ENCODE results near the gene PLEKHG5. TPM values are rescaled to one million over a fixed set of nuclear protein-coding genes. Genes with fewer than 3 reads are reported as not detected.

PLEKHG5 gene
- total and polyA plus RNA-seq, 4 donors: 0.28 to 1.9 (median 1.1) TPM

DNA sequence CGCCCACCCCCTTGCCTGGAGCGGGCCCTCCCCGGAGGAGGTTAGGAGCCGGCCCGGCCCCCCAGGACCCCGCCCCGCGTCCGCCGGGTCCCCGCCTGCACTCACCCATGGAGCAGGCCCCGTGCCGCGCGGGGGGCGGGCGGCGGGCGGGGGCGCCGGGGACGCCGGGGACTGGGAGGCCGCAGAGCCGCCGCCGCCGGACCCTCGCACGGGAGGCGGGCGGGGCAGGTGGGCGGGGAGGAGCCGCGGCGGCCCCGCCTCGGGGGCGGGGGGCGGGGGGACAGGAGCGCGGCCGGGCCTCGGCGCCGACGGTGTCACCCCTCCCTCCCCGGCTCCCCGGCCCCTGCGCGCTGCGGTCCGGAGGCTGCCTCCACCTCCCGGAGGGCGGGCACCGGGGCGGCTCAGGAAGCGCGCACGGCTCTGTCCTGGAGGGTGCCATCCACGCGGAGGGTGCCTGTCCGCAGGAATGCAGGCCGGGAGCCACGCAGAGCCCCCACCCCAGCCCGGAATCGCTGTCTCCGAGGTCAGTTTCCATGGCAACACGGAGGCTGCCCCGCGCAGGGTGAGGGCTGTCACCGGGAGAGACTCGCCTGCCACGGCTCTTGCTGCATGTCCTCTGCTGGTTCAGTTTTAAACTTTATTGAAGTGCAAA, 5.9 kb upstream of the PLEKHG5 start:
- TF ChIP-seq ATF3 (IDR thresholded peaks at IDR 0.05) (no peak), HNF4G (IDR thresholded peaks at IDR 0.05) (no peak), NR2F2 (IDR thresholded peaks at IDR 0.05) (no peak), RXRA (IDR thresholded peaks at IDR 0.05) (no peak), MAX (IDR thresholded peaks at IDR 0.05) (no peak), RAD21 (IDR thresholded peaks at IDR 0.05) (no peak), SP1 (IDR thresholded peaks at IDR 0.05) (no peak), YY1 (IDR thresholded peaks at IDR 0.05) (no peak)
- TF ChIP-seq, protein P1, sequence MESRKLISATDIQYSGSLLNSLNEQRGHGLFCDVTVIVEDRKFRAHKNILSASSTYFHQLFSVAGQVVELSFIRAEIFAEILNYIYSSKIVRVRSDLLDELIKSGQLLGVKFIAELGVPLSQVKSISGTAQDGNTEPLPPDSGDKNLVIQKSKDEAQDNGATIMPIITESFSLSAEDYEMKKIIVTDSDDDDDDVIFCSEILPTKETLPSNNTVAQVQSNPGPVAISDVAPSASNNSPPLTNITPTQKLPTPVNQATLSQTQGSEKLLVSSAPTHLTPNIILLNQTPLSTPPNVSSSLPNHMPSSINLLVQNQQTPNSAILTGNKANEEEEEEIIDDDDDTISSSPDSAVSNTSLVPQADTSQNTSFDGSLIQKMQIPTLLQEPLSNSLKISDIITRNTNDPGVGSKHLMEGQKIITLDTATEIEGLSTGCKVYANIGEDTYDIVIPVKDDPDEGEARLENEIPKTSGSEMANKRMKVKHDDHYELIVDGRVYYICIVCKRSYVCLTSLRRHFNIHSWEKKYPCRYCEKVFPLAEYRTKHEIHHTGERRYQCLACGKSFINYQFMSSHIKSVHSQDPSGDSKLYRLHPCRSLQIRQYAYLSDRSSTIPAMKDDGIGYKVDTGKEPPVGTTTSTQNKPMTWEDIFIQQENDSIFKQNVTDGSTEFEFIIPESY (IDR thresholded peaks at IDR 0.05): no peak
- H3K9ac ChIP-seq (ENCODE audit: low read depth in 1 of 2, low read length in 2 of 2): no peak overlapping the region
- peak overlapping the region in 2 of 3 donors; percentile 31 to 61 for H3K4me3 ChIP-seq (ENCODE audit: low read depth in 1 of 3, low read length in 3 of 3)
- no peaks in the 10 kb centered on the region for H3K9me3 ChIP-seq (ENCODE audit: control insufficient read depth in 4 of 4, low read length in 3 of 4)
- no peaks in the 10 kb centered on the region for H3K27me3 ChIP-seq (ENCODE audit: control insufficient read depth in 4 of 4, insufficient read depth in 4 of 4, low read length in 3 of 4)
- H3K4me1 ChIP-seq (ENCODE audit: control insufficient read depth in 4 of 4, insufficient read depth in 4 of 4, low read length in 3 of 4): peaks cover 2 to 14% (median 5%) of the 10 kb centered on the region in 4 donors
- H3K27ac ChIP-seq (ENCODE audit: low read depth in 1 of 2, low read length in 2 of 2): no peak overlapping the region
- H3K36me3 ChIP-seq (ENCODE audit: control insufficient read depth in 4 of 4, insufficient read depth in 3 of 4, low read depth in 1 of 4, low read length in 3 of 4): no peaks in the 10 kb centered on the region
- WGBS: 1% methylated on average over 74 of the region's 74 CpGs
- DNase-seq (ENCODE audit: low spot score): peak; percentile 50

DNA sequence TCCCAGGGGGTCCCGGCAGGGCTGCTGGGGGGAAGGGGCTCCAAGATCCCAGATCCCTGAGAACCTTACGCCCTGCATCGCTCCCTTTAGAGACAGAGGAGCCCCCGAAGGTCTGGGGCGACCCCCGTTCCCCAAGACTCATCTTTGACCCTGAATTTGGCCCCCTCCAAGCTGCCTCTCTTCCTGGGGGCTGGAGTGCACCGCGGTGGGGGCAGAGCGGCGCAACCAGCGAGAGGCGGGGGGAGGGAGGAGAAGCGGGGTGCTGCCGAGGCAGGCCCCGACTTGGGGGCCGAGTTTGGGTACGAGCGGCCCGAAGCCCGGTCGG, 5.4 kb upstream of the PLEKHG5 start:
- H3K4me3 ChIP-seq (ENCODE audit: low read depth in 1 of 3, low read length in 3 of 3): peak overlapping the region in 1 of 3 donors; percentile 61
- TF ChIP-seq FOXA2 (IDR thresholded peaks at IDR 0.05): no peak
- no peak overlapping the region for H3K9ac ChIP-seq (ENCODE audit: low read depth in 1 of 2, low read length in 2 of 2)
- DNase-seq (ENCODE audit: low spot score): no peak
- no peak overlapping the region for H3K27ac ChIP-seq (ENCODE audit: low read depth in 1 of 2, low read length in 2 of 2)
- no peaks in the 10 kb centered on the region for H3K9me3 ChIP-seq (ENCODE audit: control insufficient read depth in 4 of 4, low read length in 3 of 4)
- H3K4me1 ChIP-seq (ENCODE audit: control insufficient read depth in 4 of 4, insufficient read depth in 4 of 4, low read length in 3 of 4): peaks cover 2 to 11% (median 5%) of the 10 kb centered on the region in 4 donors
- 8% methylated on average over 21 of the region's 21 CpGs for WGBS
- no peaks in the 10 kb centered on the region for H3K27me3 ChIP-seq (ENCODE audit: control insufficient read depth in 4 of 4, insufficient read depth in 4 of 4, low read length in 3 of 4)
- no peaks in the 10 kb centered on the region for H3K36me3 ChIP-seq (ENCODE audit: control insufficient read depth in 4 of 4, insufficient read depth in 3 of 4, low read depth in 1 of 4, low read length in 3 of 4)

GRCh38 chr1:6496365-6496721, 4.9 kb upstream of the PLEKHG5 start:
- no peak overlapping the region for H3K27ac ChIP-seq (ENCODE audit: low read depth in 1 of 2, low read length in 2 of 2)
- H3K36me3 ChIP-seq (ENCODE audit: control insufficient read depth in 4 of 4, insufficient read depth in 3 of 4, low read depth in 1 of 4, low read length in 3 of 4): no peaks in the 10 kb centered on the region
- peaks cover 3 to 15% (median 8%) of the 10 kb centered on the region in 4 donors for H3K4me1 ChIP-seq (ENCODE audit: control insufficient read depth in 4 of 4, insufficient read depth in 4 of 4, low read length in 3 of 4)
- TF ChIP-seq, protein P2, sequence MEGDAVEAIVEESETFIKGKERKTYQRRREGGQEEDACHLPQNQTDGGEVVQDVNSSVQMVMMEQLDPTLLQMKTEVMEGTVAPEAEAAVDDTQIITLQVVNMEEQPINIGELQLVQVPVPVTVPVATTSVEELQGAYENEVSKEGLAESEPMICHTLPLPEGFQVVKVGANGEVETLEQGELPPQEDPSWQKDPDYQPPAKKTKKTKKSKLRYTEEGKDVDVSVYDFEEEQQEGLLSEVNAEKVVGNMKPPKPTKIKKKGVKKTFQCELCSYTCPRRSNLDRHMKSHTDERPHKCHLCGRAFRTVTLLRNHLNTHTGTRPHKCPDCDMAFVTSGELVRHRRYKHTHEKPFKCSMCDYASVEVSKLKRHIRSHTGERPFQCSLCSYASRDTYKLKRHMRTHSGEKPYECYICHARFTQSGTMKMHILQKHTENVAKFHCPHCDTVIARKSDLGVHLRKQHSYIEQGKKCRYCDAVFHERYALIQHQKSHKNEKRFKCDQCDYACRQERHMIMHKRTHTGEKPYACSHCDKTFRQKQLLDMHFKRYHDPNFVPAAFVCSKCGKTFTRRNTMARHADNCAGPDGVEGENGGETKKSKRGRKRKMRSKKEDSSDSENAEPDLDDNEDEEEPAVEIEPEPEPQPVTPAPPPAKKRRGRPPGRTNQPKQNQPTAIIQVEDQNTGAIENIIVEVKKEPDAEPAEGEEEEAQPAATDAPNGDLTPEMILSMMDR (IDR thresholded peaks at IDR 0.05; ENCODE audit: low read depth, low read length, missing input control): no peak
- TF ChIP-seq FOXA1 (IDR thresholded peaks at IDR 0.05) (no peak), ATF3 (IDR thresholded peaks at IDR 0.05) (no peak), SP1 (IDR thresholded peaks at IDR 0.05) (no peak), RXRA (IDR thresholded peaks at IDR 0.05) (no peak), EGR1 (IDR thresholded peaks at IDR 0.05; ENCODE audit: low read depth in 2 of 2) (no peak), FOXA2 (IDR thresholded peaks at IDR 0.05) (no peak), NR2F2 (IDR thresholded peaks at IDR 0.05) (no peak), HNF4A (conservative IDR thresholded peaks at IDR 0.05) (no peak), GABPA (IDR thresholded peaks at IDR 0.05 in 1 of 2, conservative IDR thresholded peaks at IDR 0.05 in 1 of 2) (no peak), RAD21 (IDR thresholded peaks at IDR 0.05) (no peak), MAX (IDR thresholded peaks at IDR 0.05) (no peak)
- TF ChIP-seq, protein P1 (IDR thresholded peaks at IDR 0.05): no peak
- H3K9ac ChIP-seq (ENCODE audit: low read depth in 1 of 2, low read length in 2 of 2): no peak overlapping the region
- WGBS: 32% methylated on average over 13 of the region's 13 CpGs
- H3K4me3 ChIP-seq (ENCODE audit: low read depth in 1 of 3, low read length in 3 of 3): no peak overlapping the region
- no peaks in the 10 kb centered on the region for H3K9me3 ChIP-seq (ENCODE audit: control insufficient read depth in 4 of 4, low read length in 3 of 4)
- no peaks in the 10 kb centered on the region for H3K27me3 ChIP-seq (ENCODE audit: control insufficient read depth in 4 of 4, insufficient read depth in 4 of 4, low read length in 3 of 4)
- no peak for DNase-seq (ENCODE audit: low spot score)
